Posterior vena cava (tissue), 2 donors: Measurements from ENCODE around the gene CLCN4. TPM values are rescaled to one million over a fixed set of nuclear protein-coding genes. Genes with fewer than 3 reads are reported as not detected.

Experiments used
- DNase-seq: peaks from one replicate; pipeline ENCODE4 v3.0.0-alpha.2; 2020; ENCODE audit warnings: low spot score
- intact Hi-C, 2 donors: fragments of 100-400 bp; cut with DNase I; formaldehyde crosslinking; loops; one replicate each; pipeline versions ENCODE4 v1.14.1 to v1.14.2; 2022 to 2023
- total RNA-seq, 2 donors: library from RNA; stranded (reverse); fragmentation: NEBNext Ultra II Directional; extraction: Animal tissue kit (Norgen Biotek cat#: 25700); gene quantifications; one replicate each; pipeline ENCODE4 v1.2.1, GENCODE V29; 2021
- donor health status: DM: yes; HTN: yes; CAD: no.
- donor health status: DM: yes; HTN: yes; CAD: no.

Gene CLCN4
- total RNA-seq, 2 donors from 2014 or later = 3.7 to 8.4 TPM

GRCh38 chrX:10278716-10279115 lies 121.9 kb downstream of the CLCN4 start:
- intact Hi-C loops = no loop called here
- no peak for DNase-seq

DNA sequence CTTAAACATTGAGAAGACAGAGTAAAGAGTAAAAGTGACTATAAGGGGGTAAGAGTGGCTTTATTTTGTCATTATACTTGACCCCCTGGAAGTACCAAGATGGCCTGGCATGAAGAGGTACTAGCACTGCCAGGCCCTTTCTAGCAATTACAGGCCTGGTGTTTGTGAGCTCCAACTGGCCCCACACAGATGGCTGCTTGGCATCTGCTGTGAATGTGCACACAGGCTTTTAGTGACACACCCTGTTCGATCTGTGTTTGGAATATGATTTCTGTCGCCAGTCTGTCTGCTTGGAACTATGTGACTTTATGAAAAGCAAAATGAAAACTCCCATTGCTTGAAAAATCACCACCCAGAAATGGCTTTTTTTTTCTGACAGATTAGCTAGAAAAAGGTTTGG lies 123.3 kb downstream of the CLCN4 start:
- intact Hi-C loops = no loop called here
- no peak for DNase-seq

DNA sequence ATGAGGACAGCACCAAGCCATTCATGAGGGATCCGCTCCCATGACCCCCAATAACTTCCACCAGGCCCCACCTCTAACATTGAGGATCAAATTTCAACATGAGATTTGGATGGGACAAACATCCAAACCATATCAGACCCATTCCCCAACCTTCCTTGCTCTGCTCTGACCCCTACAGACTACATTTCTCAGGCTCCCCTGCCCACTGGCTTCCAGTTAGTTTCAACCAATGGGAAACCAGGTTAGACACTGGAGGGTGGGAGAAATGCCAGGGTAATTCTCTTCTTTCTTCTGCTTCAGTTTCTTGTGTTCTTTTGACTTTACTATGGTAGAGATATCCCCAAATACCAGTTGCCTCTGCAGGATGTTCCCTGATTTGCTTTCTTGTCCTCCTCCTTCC lies 125.7 kb downstream of the CLCN4 start:
- intact Hi-C loops = no loop called here

GRCh38 chrX:10286195-10286594 lies 129.4 kb downstream of the CLCN4 start:
- intact Hi-C loops = no loop called here

More for the DNA sequence above, 125.7 kb downstream of the CLCN4 start:
- no peak for DNase-seq

More at GRCh38 chrX:10286195-10286594, 129.4 kb downstream of the CLCN4 start:
- DNase-seq = no peak

Other genes with a start within 250 kb of the CLCN4 start
- gene CLDN34, start 189.6 kb upstream of the CLCN4 start, total RNA-seq = not detected